ENCODE data around the gene MGAT3. TPM values are rescaled to one million over a fixed set of nuclear protein-coding genes. Genes with fewer than 3 reads are reported as not detected.

The MGAT3 gene
- total RNA-seq, 2 experiments from 2014 or later, result 0.17 TPM; not detected in 1

DNA sequence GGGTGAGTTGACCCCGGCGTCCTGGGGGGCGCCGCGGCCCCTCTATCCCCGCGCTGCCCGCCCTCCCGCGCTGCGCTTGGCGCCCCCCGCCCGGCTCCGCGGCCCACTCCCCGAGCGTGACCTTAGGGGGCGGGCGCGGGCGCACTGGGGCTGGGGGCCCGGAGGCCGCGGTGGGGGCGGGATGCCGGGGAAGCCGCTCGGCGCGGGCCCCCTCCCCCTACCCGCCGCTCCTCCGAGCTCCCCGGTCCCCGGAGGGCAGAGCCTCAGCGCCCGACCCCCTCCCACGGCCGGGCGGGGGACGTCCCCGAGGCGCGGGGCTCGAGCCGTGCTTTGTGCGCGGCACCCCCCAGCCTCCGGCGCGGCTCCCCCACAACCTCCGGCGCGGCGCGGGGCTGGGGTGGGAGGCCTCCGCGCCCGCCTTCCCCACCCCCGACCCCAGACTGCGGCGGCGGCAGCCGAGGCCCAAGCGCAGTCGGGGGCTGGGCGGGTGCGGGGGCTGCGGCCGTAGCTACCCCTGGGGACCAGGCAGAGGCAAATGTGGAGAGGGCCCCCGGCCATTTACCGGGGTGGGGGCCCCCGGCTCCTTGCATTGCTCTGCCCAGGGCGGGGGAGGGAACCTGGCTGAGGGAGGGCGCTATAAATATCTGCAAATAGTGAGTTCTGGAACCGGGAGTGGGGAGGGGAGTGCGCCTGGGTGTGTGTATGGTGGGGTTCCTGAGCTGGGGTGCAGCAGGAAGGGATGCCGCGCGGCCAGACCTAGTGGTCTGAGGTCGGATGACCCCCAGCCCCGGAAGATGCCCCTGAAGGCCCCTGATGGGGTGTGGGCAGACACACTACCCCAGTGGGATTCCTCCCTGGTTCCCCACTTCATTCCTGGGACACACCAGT lies 988 bp downstream of the MGAT3 start:
- H3K9me3 Mint-ChIP-seq, result no peaks in the 10 kb centered on the region
- Histone ChIP-seq H3K27ac (ENCODE audit: low read depth in 1 of 2, low read length in 2 of 2) (no peak overlapping the region), H3K36me3 (ENCODE audit: insufficient read depth, low read length) (no peaks in the 10 kb centered on the region), H3K4me3 (ENCODE audit: low read length) (no peak overlapping the region), H3K27me3 (ENCODE audit: control insufficient read depth in 1 of 2, insufficient read depth in 2 of 2, low read length in 2 of 2) (peaks cover 24 to 25% of the 10 kb centered on the region in 2 experiments), H3K4me1 (ENCODE audit: insufficient read depth, low read length) (peaks cover 19% of the 10 kb centered on the region), H3K9me3 (ENCODE audit: control insufficient read depth in 1 of 2, insufficient read depth in 1 of 2, low read length in 2 of 2) (peaks cover 0 to 20% of the 10 kb centered on the region in 2 experiments)
- H3K27ac Mint-ChIP-seq, result no peak overlapping the region
- peaks cover 47% of the 10 kb centered on the region for H3K27me3 Mint-ChIP-seq
- H3K36me3 Mint-ChIP-seq (ENCODE audit: low read depth), result no peaks in the 10 kb centered on the region
- DNase-seq (no peak), ATAC-seq (ENCODE audit: poor library complexity) (peak; percentile 46)
- CTCF ChIA-PET, result no interaction called here
- POLR2A ChIA-PET, result interaction anchor here (0.6 kb wide), 1 partner anchor 46 kb away, joined by 3 read pairs; no protein-coding TSS in a partner anchor
- H3K4me1 Mint-ChIP-seq (ENCODE audit: low read depth), result peaks cover 21% of the 10 kb centered on the region
- intact Hi-C loops (cut with DNase I, micrococcal nuclease), result loop anchor here in 1 of 2 experiments (5.0 kb wide), 1 partner anchor 55 kb away; no protein-coding TSS in a partner anchor
- H3K4me3 Mint-ChIP-seq, result peak overlapping the region; percentile 34
- TF ChIP-seq CTCF (IDR thresholded peaks at IDR 0.05), result no peak

DNA sequence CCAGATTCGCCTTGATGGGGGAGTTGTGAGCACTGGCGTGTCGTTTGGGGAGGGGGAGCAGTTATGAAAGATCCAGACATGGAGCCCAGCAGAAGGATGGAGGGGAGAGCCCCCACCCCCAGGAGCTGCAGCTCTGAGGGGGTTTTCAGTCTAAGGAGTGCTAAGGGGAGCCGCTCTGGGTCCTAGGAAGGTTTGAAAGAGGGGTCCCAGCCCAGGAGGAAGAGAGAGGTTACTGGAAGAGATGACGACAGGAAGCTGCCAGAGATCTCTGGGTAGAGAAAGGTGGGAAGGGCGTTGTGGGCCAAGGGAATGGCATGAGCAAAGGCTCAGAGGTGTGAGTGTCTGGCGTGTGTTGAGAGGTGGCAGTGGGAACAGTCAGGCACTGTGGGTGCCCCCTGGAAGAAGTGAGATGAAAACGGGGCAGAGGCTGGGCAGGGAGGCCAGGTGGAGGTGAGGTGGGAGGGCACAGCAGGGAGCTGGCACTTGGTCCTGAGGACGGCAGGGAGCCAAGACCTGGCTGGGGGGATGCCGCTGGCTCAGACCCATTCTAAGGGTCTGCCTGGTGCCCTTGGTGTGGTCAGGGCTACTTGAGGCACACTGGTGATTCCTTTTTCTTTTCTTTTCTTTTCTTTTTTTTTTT lies 1.8 kb downstream of the MGAT3 start:
- peaks cover 24 to 25% of the 10 kb centered on the region in 2 experiments for H3K27me3 ChIP-seq (ENCODE audit: control insufficient read depth in 1 of 2, insufficient read depth in 2 of 2, low read length in 2 of 2)

More for the DNA sequence above, 1.8 kb downstream of the MGAT3 start:
- no peak for DNase-seq
- CTCF ChIA-PET, result no interaction called here
- peaks cover 47% of the 10 kb centered on the region for H3K27me3 Mint-ChIP-seq
- peaks cover 21% of the 10 kb centered on the region for H3K4me1 Mint-ChIP-seq (ENCODE audit: low read depth)
- no peaks in the 10 kb centered on the region for H3K36me3 Mint-ChIP-seq (ENCODE audit: low read depth)
- TF ChIP-seq CTCF (IDR thresholded peaks at IDR 0.05), result no peak
- H3K27ac Mint-ChIP-seq, result no peak overlapping the region
- intact Hi-C loops (cut with DNase I, micrococcal nuclease), result loop anchor here in 1 of 2 experiments (5.0 kb wide), 1 partner anchor 56 kb away; no protein-coding TSS in a partner anchor
- Histone ChIP-seq H3K36me3 (ENCODE audit: insufficient read depth, low read length) (no peaks in the 10 kb centered on the region), H3K9me3 (ENCODE audit: control insufficient read depth in 1 of 2, insufficient read depth in 1 of 2, low read length in 2 of 2) (peaks cover 0 to 20% of the 10 kb centered on the region in 2 experiments), H3K4me3 (ENCODE audit: low read length) (no peak overlapping the region), H3K4me1 (ENCODE audit: insufficient read depth, low read length) (peaks cover 19% of the 10 kb centered on the region), H3K27ac (ENCODE audit: low read depth in 1 of 2, low read length in 2 of 2) (no peak overlapping the region)
- no peak for ATAC-seq (ENCODE audit: poor library complexity)
- peak overlapping the region; percentile 11 for H3K4me3 Mint-ChIP-seq
- no peaks in the 10 kb centered on the region for H3K9me3 Mint-ChIP-seq
- POLR2A ChIA-PET, result no interaction called here
